Cardiac fibroblast (primary cell): ENCODE results near the gene PPHLN1.

Experiments used
- DNase-seq, 2 donors: peaks; one replicate each; pipeline versions ENCODE4 v3.0.0 to v3.0.0-alpha.2; 2010; ENCODE audit warnings: low read depth in 2 of 2
- H3K4me3 ChIP-seq, 2 donors: replicated peaks in 1 of 2; 1 replicate in 1 of 2; 2 replicates in 1 of 2; pipeline ENCODE4 v1.5.1; 2011; ENCODE audit warnings: low read depth in 2 of 2, low read length in 2 of 2, mild to moderate bottlenecking in 2 of 2, moderate library complexity in 1 of 2
- TF ChIP-seq, protein P1 (sequence below): IDR thresholded peaks from one replicate; pipeline ENCODE4 v1.5.1; 2011; ENCODE audit warnings: low read depth, mild to moderate bottlenecking, low read length, inconsistent platforms

The PPHLN1 gene

DNA sequence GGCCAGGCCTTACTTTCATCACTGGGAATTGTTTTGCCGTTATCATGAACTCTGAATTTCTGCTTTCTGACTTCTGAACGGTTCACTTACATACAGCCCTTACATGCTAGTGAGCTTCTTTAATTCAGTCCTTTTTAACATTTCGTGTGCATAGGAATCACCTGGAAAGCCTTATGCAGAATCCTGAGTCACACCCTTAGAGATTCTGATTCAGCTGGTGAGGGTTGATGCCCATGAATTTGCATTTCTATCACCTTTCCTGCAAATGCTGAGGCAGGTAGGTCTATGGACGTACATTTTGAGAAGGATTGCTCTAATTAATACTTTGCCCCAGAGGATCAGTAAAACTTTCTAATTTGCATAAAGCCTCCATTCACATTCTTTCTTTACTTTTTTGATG is 44.0 kb downstream of the PPHLN1 start:
- H3K4me3 ChIP-seq, result no peak overlapping the region
- TF ChIP-seq, protein P1, sequence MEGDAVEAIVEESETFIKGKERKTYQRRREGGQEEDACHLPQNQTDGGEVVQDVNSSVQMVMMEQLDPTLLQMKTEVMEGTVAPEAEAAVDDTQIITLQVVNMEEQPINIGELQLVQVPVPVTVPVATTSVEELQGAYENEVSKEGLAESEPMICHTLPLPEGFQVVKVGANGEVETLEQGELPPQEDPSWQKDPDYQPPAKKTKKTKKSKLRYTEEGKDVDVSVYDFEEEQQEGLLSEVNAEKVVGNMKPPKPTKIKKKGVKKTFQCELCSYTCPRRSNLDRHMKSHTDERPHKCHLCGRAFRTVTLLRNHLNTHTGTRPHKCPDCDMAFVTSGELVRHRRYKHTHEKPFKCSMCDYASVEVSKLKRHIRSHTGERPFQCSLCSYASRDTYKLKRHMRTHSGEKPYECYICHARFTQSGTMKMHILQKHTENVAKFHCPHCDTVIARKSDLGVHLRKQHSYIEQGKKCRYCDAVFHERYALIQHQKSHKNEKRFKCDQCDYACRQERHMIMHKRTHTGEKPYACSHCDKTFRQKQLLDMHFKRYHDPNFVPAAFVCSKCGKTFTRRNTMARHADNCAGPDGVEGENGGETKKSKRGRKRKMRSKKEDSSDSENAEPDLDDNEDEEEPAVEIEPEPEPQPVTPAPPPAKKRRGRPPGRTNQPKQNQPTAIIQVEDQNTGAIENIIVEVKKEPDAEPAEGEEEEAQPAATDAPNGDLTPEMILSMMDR, result no peak
- no peak for DNase-seq

DNA sequence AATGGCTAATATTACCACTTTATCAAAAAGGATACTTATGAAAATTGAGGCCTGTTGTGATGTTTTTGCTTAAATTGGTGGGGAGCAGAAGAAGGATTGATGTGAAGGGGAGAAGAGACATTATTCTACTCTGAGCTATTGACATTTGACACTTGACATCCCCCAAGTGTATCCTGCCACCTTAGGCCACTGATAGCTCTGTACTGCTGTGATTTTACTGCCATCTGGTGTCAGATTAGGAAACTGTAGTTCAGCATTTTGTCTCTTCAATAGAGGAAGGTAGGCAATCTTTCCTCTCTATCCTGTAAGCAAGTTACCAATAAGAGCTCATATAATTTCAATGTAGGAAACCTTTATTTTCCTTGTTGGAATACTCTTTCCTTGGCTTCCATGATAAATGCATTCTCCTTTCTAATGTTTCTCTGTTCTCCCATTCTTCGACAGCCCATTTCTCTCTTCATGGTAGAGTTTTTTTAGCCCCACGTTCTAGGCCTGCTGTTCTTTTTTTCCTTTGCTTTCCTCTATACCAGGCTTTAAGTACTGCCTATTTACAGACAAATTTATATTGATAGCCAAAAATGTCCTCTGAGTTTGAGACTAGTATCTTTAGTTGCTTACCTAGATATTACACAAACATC is 46.3 kb downstream of the PPHLN1 start:
- TF ChIP-seq, protein P1, result peak; percentile 75

DNA sequence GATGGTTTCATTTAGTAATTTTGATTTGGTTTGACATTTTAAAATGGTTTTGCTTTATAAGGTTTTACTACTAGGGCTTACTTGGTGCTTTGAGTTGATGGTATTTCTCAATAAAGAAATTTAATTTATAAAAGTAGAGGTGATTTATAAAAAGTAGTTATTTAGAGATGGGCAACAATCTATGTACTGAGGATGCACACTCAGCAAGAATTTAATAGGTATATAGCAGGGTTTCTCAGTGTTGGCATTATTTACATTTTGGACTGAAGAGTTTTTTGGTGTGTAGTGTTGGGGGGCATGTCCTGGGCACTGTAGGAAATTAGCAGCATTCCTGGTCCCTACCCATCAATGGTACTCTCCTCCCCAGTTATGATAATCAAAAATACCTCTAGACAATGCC is 47.7 kb downstream of the PPHLN1 start:
- TF ChIP-seq, protein P1, result no peak
- no peak overlapping the region for H3K4me3 ChIP-seq
- no peak for DNase-seq

More for the DNA sequence above, 46.3 kb downstream of the PPHLN1 start:
- no peak overlapping the region for H3K4me3 ChIP-seq
- peak; percentile 49 to 67 for DNase-seq

DNA sequence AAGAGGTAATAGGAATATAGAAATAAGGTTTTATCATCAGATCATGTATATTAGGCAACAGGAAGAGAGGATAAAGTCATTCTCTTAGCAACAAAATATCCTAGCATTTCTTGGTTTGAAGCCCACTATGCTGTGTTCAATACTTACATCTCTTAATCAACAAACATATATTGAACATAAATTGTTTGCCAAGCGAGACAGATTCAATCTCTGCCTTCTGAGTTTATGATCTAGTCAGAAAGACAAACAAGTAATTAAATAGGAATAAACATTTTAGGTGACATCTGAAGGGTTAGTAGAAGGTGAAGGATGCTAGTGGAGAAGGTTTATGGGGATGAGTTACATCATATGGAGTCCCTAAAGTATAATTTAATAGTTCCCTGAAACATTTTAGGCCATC is 54.8 kb downstream of the PPHLN1 start:
- TF ChIP-seq, protein P1, result no peak
- no peak for DNase-seq
- no peak overlapping the region for H3K4me3 ChIP-seq

DNA sequence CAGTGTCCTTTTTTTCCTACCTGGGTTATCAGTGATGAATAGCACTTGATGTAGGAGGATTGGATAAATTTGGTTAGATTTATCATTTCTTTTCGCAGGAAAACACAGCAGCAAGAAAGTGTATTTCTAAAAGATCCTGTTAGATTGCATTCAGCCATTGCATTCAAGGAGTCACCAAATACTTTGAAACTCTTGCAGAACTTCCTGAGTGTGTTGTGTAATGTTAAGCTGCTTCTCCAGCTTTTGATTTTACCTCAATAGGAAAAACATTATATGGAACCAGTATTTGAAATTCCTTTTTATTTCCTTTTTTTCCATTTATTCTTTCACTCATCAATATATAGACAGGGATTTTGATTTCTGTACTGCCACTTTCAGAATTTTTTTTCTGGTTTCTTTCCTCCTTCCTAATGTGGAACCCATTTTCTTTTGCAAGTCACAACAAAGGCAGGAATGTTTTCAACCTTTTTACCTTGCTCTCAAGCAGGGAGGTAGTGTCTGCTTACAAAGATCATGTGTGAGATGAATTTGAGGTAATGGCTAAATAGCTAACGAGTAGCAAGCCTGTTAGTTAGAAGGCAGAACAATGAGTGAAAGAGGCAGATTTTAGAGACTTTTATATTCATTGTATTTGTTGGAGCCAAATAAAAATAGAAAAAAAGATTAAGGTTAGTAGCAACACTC is 56.2 kb downstream of the PPHLN1 start:
- DNase-seq, result peak; percentile 61 to 66
- TF ChIP-seq, protein P1, result no peak
- H3K4me3 ChIP-seq, result no peak overlapping the region

DNA sequence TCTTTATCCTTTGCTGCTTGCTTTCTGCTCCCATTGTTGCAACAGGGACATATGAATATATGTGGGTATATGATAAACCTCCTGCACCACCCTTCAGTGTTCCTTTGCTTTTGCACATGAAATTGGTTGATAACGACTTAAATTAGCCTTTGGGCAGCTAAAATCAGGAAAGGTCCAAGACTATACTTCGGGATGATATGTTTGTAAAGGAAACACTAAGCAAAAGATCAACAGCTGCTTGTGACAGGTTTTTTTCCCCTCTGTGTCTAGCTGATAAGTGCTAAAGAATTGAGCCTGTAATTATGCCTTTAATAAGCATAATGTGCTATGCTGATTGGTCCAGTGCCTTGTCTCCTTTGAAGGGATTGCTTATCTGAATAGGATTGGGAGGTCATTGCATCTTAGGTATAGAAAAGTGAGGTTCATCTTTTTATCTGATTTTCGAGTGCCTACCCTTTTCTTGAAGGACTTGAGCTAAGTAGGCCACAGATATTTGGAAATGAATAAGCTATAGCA is 59.4 kb downstream of the PPHLN1 start:
- TF ChIP-seq, protein P1, result no peak
- no peak for DNase-seq
- H3K4me3 ChIP-seq, result no peak overlapping the region
